Motor neuron (in vitro differentiated cells): ENCODE data around the gene KIFC1. TPM values are rescaled to one million over a fixed set of nuclear protein-coding genes. Genes with fewer than 3 reads are reported as not detected.
"Not testable (repeated sequence)": the region's sequence is repeated elsewhere in the genome, so short reads cannot be mapped to it uniquely, and the experiment has no call there.

Experiments
- ATAC-seq, 8 experiments: fragments of 200-7000 bp; cut with Tn5 transposase; replicated peaks in 6 of 8; 2 replicates each; pipeline ENCODE4 v1.8.0; 2021; ENCODE audit warnings: mild to moderate bottlenecking in 8 of 8, moderate library complexity in 8 of 8
- H3K27ac ChIP-seq, 2 donors: fragments of 250-450 bp; sonication (Bioruptor Pico); 2 replicates each; pipeline ENCODE4 v1.9.0; 2021; ENCODE audit warnings: antibody characterized with exemption in 2 of 2, mild to moderate bottlenecking in 2 of 2, moderate library complexity in 1 of 2
- H3K4me1 ChIP-seq, 2 donors: fragments of 250-450 bp; sonication (Bioruptor Pico); replicated peaks in 1 of 2; 2 replicates each; pipeline ENCODE4 v1.6.1; 2021; ENCODE audit warnings: antibody characterized with exemption in 2 of 2, mild to moderate bottlenecking in 2 of 2, moderate library complexity in 1 of 2
- H3K4me3 ChIP-seq, 5 donors: fragments of 250-450 bp; sonication (Bioruptor Pico); 2 replicates each; pipeline ENCODE4 v1.9.0; 2021; ENCODE audit warnings: antibody characterized with exemption in 5 of 5, mild to moderate bottlenecking in 5 of 5, moderate library complexity in 4 of 5
- WGBS, 10 experiments: fragments of 450-650 bp; shearing (Covaris generic); methylation state at CpG; one replicate each; pipeline ENCODE4 v1.0.0; 2022; 5-methylcytosine and 5-hydroxymethylcytosine counted together
- in situ Hi-C, 9 experiments: fragments of 400-800 bp; cut with MboI; loops; one replicate each; pipeline ENCODE4 v1.15.0; 2021; ENCODE audit warnings: low sequenced_read_pairs in 9 of 9, low pct_unique_long_range_greater_than_20kb in 2 of 9; ENCODE audit not compliant: unreplicated experiment in 9 of 9
- total RNA-seq, 8 experiments: library from RNA; unstranded; fragments of 300-600 nt; gene quantifications; 2 replicates each; pipeline versions ENCODE4 v1.2.3 to v1.2.4, GENCODE V29; 2022

Gene KIFC1
- total RNA-seq, 8 experiments from 2014 or later, result 1.1 to 49.4 (median 2.5) TPM

GRCh38 chr6:33364475-33365205 lies 27.0 kb upstream of the KIFC1 start:
- H3K27ac ChIP-seq, H3K4me3 ChIP-seq, H3K4me1 ChIP-seq, in situ Hi-C loops: not testable (repeated sequence)
- peak; percentile 51 to 92 (median 82) for ATAC-seq
- 0 to 24% (median 3%) methylated on average over 1 to 5 of the region's 8 CpGs for WGBS, 10 experiments

DNA sequence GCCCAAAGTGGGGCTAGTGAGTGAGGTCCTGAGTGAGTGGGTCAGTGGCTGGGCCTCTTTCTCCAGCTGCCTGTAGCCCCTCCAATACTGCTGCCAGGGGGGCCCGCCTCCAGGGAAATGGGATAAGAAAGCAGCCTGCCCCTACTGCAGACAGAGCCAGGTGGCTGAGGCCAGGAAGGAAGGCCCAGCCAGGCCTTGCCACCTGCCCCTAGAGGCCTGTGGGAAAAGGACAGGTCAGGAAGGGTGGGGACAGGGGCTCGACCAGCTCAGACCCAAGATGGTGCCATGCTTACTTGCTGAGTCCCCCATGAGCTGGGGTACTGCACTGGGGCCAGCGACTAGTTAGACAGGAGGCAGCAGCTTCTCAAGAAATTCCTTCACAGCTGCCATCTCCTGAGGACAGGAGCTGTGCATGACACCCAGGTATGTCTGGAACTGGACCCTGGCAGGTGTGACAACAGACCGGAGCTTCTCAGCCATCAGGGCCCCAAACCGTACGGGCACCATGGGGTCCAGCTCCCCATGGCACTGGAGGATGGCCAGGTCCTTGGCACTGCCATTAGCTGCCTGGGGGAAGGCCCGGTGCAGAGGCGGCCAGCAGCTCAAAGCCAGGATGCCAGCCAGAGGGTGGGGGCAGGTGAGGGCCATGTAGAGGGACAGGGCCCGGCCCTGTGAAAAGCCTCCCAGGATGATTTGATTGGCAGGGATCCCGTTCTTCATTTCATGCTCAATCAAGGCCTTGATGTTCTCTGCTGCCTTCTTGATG lies 26.2 kb upstream of the KIFC1 start:
- ATAC-seq, result peak in 4 of 8 experiments; percentile 20 to 31 (median 24)
- 50 to 100% (median 65%) methylated on average over 1 to 4 of the region's 10 CpGs; no CpG with 5 or more reads in 7 of the 10 experiments for WGBS, 10 experiments
- in situ Hi-C loops, H3K4me1 ChIP-seq, H3K27ac ChIP-seq, H3K4me3 ChIP-seq: not testable (repeated sequence)

DNA sequence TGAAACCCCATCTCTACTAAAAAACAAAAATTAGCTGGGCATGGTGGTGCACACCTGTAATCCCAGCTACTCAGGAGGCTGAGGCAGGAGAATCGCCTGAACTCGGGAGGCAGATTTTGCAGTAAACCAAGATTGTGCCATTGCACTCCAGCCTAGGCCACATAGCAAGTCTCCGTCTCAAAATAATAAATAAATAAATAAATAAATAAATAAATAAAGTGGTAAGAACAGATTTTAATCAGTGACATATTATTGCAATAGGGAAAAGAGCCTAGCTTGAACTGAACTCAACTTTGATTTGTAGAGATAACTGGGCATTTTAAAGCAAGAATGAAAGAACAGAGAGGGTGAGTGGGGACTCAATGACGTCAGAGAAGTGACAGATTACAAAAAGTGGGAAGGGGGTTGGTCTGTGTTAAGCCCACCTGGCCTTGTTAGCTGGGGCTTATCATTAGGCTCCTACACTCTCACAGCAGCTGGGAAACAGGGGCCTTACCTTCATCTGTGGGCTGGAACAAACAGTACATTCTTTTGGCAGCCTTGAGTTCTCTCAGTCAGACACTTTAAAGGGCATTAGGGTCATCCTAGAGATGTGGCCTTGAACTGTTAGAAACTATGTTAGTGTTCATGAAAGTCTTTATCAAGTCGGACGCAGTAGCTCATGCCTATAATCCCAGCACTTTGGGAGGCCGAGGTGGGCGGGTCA lies 24.5 kb upstream of the KIFC1 start:
- no peak overlapping the region for H3K27ac ChIP-seq
- in situ Hi-C loops, result no loop called here
- H3K4me3 ChIP-seq, result no peak overlapping the region
- 71 to 100% (median 85%) methylated on average over 1 to 8 of the region's 8 CpGs for WGBS, 10 experiments
- ATAC-seq, result no peak
- H3K4me1 ChIP-seq, result peaks cover 2 to 4% of the 10 kb centered on the region in 2 donors

- ATAC-seq, H3K27ac ChIP-seq, H3K4me3 ChIP-seq, in situ Hi-C loops, H3K4me1 ChIP-seq: not testable (repeated sequence)
- WGBS, 10 experiments, result 50 to 100% (median 85%) methylated on average over 1 to 5 of the region's 5 CpGs; no CpG with 5 or more reads in 4 of the 10 experiments
These were observed 24.0 kb upstream of the KIFC1 start for GRCh38 chr6:33367715-33368025.

DNA sequence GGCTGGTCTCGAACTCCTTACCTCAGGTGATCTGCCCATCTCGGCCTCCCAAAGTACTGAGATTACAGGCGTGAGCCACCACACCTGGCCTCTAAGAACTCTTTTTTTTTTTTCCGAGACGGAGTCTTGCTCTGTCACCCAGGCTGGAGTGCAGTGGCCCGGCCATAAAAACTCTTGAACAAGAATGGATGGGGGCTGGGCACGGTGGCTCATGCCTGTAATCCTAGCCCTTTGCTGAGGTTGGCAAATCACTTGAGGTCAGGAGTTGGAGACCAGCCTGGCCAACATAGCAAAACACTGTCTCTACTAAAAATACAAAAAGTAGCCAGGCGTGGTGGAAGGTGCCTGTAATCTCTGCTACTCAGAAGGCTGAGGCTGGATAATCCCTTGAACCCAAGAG lies 19.7 kb upstream of the KIFC1 start:
- H3K27ac ChIP-seq, in situ Hi-C loops, H3K4me3 ChIP-seq, ATAC-seq, H3K4me1 ChIP-seq: not testable (repeated sequence)
- WGBS, 10 experiments, result 80 to 100% (median 93%) methylated on average over 1 to 5 of the region's 8 CpGs; no CpG with 5 or more reads in 4 of the 10 experiments

DNA sequence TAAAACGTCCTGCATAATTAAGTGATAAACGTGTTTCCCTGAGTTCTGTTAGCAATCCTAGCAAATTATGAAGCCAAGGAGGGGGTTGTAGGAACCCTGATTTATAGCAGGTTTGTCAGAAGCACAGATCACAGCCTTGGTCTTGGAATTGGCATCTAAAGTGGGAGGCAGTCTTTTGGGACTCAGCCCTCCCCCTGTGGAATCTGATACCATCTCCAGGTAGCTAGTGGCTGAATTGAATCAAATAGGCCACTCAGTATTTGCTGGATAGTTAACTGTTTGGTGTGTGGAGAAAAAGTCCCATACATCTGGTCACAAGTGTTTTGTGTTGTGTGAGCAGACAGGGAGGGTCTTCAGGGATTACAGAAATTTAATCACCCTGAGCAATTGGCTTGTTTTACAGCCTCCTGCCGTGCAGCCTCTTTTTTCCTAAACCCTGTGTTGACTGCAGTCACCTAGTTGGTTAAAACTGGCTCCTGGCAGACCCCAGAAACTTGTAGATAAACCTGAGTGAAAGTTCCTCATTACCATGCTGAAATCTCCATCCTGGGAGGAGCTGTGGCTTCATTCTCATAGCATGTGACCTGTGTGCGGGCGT lies 19.0 kb upstream of the KIFC1 start:
- 0 to 100% (median 40%) methylated on average over 1 to 4 of the region's 5 CpGs; no CpG with 5 or more reads in 1 of the 10 experiments for WGBS, 10 experiments
- no peak for ATAC-seq
- H3K4me1 ChIP-seq, result no peaks in the 10 kb centered on the region
- no peak overlapping the region for H3K27ac ChIP-seq
- in situ Hi-C loops, result no loop called here
- no peak overlapping the region for H3K4me3 ChIP-seq

- Histone ChIP-seq H3K4me3 (no peak overlapping the region), H3K27ac (no peak overlapping the region), H3K4me1 (no peaks in the 10 kb centered on the region)
- no peak for ATAC-seq
- WGBS, 10 experiments, result 26 to 86% (median 65%) methylated on average over 2 to 6 of the region's 8 CpGs; no CpG with 5 or more reads in 2 of the 10 experiments
- in situ Hi-C loops, result no loop called here
These were observed 17.4 kb upstream of the KIFC1 start for GRCh38 chr6:33373960-33374910.

GRCh38 chr6:33375143-33375671 lies 16.4 kb upstream of the KIFC1 start:
- Histone ChIP-seq H3K4me1 (no peaks in the 10 kb centered on the region), H3K27ac (no peak overlapping the region), H3K4me3 (no peak overlapping the region)
- ATAC-seq, result peak in 4 of 8 experiments; percentile 67 to 91 (median 84)
- 0 to 100% (median 80%) methylated on average over 1 to 9 of the region's 9 CpGs for WGBS, 10 experiments
- in situ Hi-C loops, result no loop called here

DNA sequence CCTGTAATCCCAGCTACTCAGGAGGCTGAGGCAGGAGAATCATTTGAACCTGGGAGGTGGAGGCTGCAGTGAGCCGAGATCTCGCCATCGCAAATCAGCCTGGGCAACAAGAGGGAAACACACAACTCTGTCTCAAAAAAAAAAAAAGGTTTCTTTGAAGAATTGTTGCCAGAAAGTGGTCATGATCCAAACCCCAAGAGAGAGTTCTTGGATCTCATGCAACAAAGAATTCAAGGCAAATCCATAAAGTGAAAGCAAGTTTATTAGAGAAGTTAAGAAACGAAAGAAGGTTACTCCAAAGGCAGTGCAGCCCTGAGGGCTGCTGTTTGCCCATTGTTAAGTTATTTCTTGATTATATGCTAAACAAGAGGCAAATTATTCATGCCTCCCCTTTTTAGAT lies 14.5 kb upstream of the KIFC1 start:
- in situ Hi-C loops, result no loop called here
- no peak for ATAC-seq
- 94 to 100% (median 100%) methylated on average over 1 to 4 of the region's 4 CpGs; no CpG with 5 or more reads in 5 of the 10 experiments for WGBS, 10 experiments
- H3K4me3 ChIP-seq, result no peak overlapping the region
- no peak overlapping the region for H3K27ac ChIP-seq
- no peaks in the 10 kb centered on the region for H3K4me1 ChIP-seq

DNA sequence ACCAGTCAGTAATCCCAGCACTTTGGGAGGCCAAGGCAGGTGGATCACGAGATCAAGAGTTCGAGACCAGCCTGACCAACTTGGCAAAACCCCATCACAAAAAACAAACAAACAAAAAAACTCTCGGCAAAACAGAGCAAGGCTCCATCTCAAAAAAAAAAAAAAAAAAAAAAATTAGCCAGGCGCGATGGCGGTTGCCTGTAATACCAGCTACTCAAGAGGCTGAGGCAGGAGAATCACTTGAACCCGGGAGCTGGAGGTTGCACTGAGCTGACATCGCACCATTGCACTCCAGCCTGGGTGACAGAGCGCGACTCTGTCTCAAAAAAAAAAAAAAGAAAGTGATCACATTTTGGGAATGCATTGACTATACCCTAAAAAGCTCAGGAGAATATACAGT lies 12.4 kb upstream of the KIFC1 start:
- H3K4me1 ChIP-seq, H3K4me3 ChIP-seq, in situ Hi-C loops, ATAC-seq, H3K27ac ChIP-seq: not testable (repeated sequence)
- 85 to 100% (median 95%) methylated on average over 1 to 10 of the region's 10 CpGs for WGBS, 10 experiments

DNA sequence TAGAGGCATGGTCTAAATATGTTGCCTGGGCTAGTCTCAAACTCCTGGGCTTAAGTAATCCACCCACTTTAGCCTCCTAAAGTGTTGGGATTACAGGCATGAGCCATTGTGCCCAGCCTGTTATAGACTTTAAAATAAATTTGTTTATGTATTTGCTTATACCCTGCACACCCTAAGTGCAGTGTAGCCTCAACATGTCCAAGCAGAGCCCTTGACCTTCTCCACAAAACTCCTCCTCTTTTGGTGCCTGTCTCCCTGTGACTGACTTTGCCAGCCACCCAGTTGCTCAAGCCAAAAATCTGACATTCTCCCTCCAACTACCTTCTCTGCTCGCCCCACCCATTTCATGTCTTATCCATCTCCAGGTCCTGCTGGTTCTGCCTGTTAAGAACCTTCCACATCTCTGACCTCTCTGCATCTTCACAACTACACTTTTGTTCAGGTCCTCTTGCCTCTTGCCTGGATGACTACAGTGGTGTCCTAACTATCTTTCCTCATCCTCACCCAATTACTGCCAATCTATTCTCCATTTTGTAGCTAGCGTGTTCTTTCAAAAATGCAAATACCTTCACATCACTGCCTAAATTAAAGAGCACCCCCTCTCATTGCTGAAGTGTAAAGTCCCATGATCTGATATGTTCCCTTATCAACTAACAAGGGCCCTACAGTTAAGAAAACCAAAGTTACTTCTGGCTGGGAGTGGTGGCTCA lies 11.2 kb upstream of the KIFC1 start:
- in situ Hi-C loops, result no loop called here

More for the DNA sequence above, 11.2 kb upstream of the KIFC1 start:
- Histone ChIP-seq H3K4me1 (no peaks in the 10 kb centered on the region), H3K4me3 (no peak overlapping the region), H3K27ac (no peak overlapping the region)
- 0 to 100% (median 88%) methylated on average over 1 to 2 of the region's 2 CpGs; no CpG with 5 or more reads in 1 of the 10 experiments for WGBS, 10 experiments
- peak in 1 of 8 experiments; percentile 11 for ATAC-seq
